HepG2 (cell line): ENCODE results near the gene DDRGK1. TPM values are rescaled to one million over a fixed set of nuclear protein-coding genes. Genes with fewer than 3 reads are reported as not detected.
A peak's percentile ranks its signal among the peaks of the same experiment; 100 is the strongest.

Experiments used
- ATF7-NPFF ChIP-seq: sonication (generic); formaldehyde crosslinking; IDR thresholded peaks from 2 replicates; pipeline ENCODE4 v1.8.1; 2023; ENCODE audit warnings: mild to moderate bottlenecking, low read depth, missing genetic modification reagents, moderate library complexity
- BRCA1 ChIP-seq: sonication (generic); formaldehyde crosslinking; IDR thresholded peaks from 2 replicates; pipeline ENCODE4 v1.4.0; 2020; ENCODE audit warnings: missing genetic modification reagents
- GATAD1 ChIP-seq: IDR thresholded peaks from 2 replicates; pipeline ENCODE4 v1.6.1; 2016; ENCODE audit warnings: missing genetic modification reagents, missing compliant biosample characterization
- HOXA3 ChIP-seq: sonication (generic); formaldehyde crosslinking; IDR thresholded peaks from 2 replicates; pipeline ENCODE4 v1.5.0; 2020; ENCODE audit warnings: missing genetic modification reagents
- KDM5B ChIP-seq: sonication (generic); formaldehyde crosslinking; IDR thresholded peaks from 2 replicates; pipeline ENCODE4 v1.4.0; 2020; ENCODE audit warnings: missing genetic modification reagents, mild to moderate bottlenecking, borderline replicate concordance
- LCORL ChIP-seq, 2 experiments: fragments of 450-650 bp in 1 of 2; sonication (generic) in 1 of 2; formaldehyde crosslinking in 1 of 2; IDR thresholded peaks; 2 replicates each; pipeline versions ENCODE4 v1.5.0 to v1.6.1; 2017 to 2020; ENCODE audit warnings: antibody characterized with exemption in 1 of 2, missing genetic modification reagents in 1 of 2
- MXD1 ChIP-seq: sonication (generic); formaldehyde crosslinking; IDR thresholded peaks from 2 replicates; pipeline ENCODE4 v1.4.0; 2020; ENCODE audit warnings: mild to moderate bottlenecking, missing genetic modification reagents
- SYNCRIP ChIP-seq: fragments of 200-400 bp; formaldehyde crosslinking; IDR thresholded peaks from 2 replicates; pipeline ENCODE4 v1.6.1; 2018; ENCODE audit warnings: mild to moderate bottlenecking, low read depth, low read length; ENCODE audit not compliant: insufficient read depth
- THYN1 ChIP-seq: sonication (generic); formaldehyde crosslinking; IDR thresholded peaks from 2 replicates; pipeline ENCODE4 v1.8.1; 2023; ENCODE audit warnings: low read depth, mild to moderate bottlenecking, moderate library complexity, missing genetic modification reagents, borderline replicate concordance
- U2AF2 ChIP-seq: fragments of 200-400 bp; formaldehyde crosslinking; IDR thresholded peaks from 2 replicates; pipeline ENCODE4 v1.6.1; 2017; ENCODE audit warnings: low read depth, mild to moderate bottlenecking, low read length
- ZFP82 ChIP-seq: sonication (generic); formaldehyde crosslinking; IDR thresholded peaks from 2 replicates; pipeline ENCODE4 v1.5.1; 2020; ENCODE audit warnings: mild to moderate bottlenecking, missing genetic modification reagents, borderline replicate concordance
- ZFP90 ChIP-seq: sonication (generic); formaldehyde crosslinking; IDR thresholded peaks from 2 replicates; pipeline ENCODE4 v1.8.0; 2022; ENCODE audit warnings: missing genetic modification reagents, mild to moderate bottlenecking, inconsistent platforms, borderline replicate concordance
- ZNF354B ChIP-seq: sonication (generic); formaldehyde crosslinking; IDR thresholded peaks from 2 replicates; pipeline ENCODE4 v1.8.0; 2022; ENCODE audit warnings: mild to moderate bottlenecking, missing genetic modification reagents
- ZNF432 ChIP-seq: sonication (generic); formaldehyde crosslinking; IDR thresholded peaks from 2 replicates; pipeline ENCODE4 v1.5.0; 2020; ENCODE audit warnings: missing genetic modification reagents, mild to moderate bottlenecking, borderline replicate concordance
- ZNF501 ChIP-seq: sonication (generic); formaldehyde crosslinking; IDR thresholded peaks from 2 replicates; pipeline ENCODE4 v1.5.1; 2020; ENCODE audit warnings: mild to moderate bottlenecking, moderate library complexity, missing genetic modification reagents
- ZNF589 ChIP-seq: sonication (generic); formaldehyde crosslinking; conservative IDR thresholded peaks from 2 replicates; pipeline ENCODE4 v1.8.0; 2022; ENCODE audit warnings: mild to moderate bottlenecking, moderate library complexity, missing genetic modification reagents
- ZNF724P ChIP-seq: sonication (generic); formaldehyde crosslinking; IDR thresholded peaks from 2 replicates; pipeline ENCODE4 v1.8.0; 2022; ENCODE audit warnings: missing genetic modification reagents, borderline replicate concordance
- ZSCAN25 ChIP-seq: sonication (generic); formaldehyde crosslinking; IDR thresholded peaks from 2 replicates; pipeline ENCODE4 v1.8.0; 2022; ENCODE audit warnings: mild to moderate bottlenecking, missing genetic modification reagents
- polyA plus RNA-seq, 8 experiments: library from polyadenylated mRNA; depleted of rRNA in 3 of 8; stranded (reverse) in 7 of 8; unstranded in 1 of 8; fragments of >200 nt; fragmentation: Illumina TruSeq in 4 of 8; extraction: Trizol in 4 of 8; gene quantifications; 2 replicates each; pipeline versions ENCODE4 v1.2.1 to v1.2.3, GENCODE V29; 2011 to 2016; ENCODE audit warnings: low read depth in 4 of 8, missing spikeins in 1 of 8, mixed read lengths in 1 of 8; ENCODE audit not compliant: insufficient read depth in 1 of 8
- total RNA-seq, 5 experiments: library from RNA; depleted of rRNA; stranded (reverse); fragments of >200 nt; fragmentation: Illumina TruSeq; extraction: Trizol; gene quantifications; 2 replicates each; pipeline ENCODE4 v1.2.3, GENCODE V29; 2016; ENCODE audit warnings: low read depth in 1 of 5
- TF ChIP-seq, protein P1 (sequence below): sonication (generic); formaldehyde crosslinking; IDR thresholded peaks from 2 replicates; pipeline ENCODE4 v1.4.0; 2020; ENCODE audit warnings: missing genetic modification reagents, borderline replicate concordance
- TF ChIP-seq, protein P2 (sequence below): sonication (generic); formaldehyde crosslinking; IDR thresholded peaks from 2 replicates; pipeline ENCODE4 v1.8.1; 2023; ENCODE audit warnings: missing genetic modification reagents, inconsistent platforms, borderline replicate concordance
- TF ChIP-seq, protein P3 (sequence below): sonication (generic); formaldehyde crosslinking; IDR thresholded peaks from 2 replicates; pipeline ENCODE4 v1.8.0; 2022; ENCODE audit warnings: low read depth, missing genetic modification reagents

DDRGK1 gene
- total and polyA plus RNA-seq, 2 of the 13 experiments (the other 11 are each of a cell fraction or from before 2014, with no cell fraction given), result 96.7 to 149 TPM

DNA sequence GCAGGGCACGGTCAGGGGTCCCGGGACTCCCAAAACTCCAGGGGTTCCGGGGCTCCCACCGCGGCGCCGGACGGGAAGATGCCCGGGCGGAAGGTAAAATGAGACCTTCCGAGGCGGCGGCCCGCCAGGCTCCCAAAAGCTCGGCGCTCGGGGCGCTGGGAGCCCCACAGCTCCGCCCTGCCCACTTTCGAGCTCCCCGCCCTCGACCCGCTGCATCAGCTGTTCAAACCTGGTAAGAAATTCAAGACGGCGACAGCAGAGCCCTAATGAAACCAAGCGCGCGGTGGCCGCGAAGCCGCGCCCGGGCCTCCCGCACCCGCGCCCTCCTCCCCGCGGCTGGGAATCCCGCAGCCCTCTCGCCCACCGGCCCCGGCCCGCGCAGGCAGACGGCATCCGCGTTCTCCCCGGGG is 34.1 kb upstream of the DDRGK1 start (continued):
- no peak for TF ChIP-seq ZNF589 (CRISPR knock-in tag)
- TF ChIP-seq, protein P1, sequence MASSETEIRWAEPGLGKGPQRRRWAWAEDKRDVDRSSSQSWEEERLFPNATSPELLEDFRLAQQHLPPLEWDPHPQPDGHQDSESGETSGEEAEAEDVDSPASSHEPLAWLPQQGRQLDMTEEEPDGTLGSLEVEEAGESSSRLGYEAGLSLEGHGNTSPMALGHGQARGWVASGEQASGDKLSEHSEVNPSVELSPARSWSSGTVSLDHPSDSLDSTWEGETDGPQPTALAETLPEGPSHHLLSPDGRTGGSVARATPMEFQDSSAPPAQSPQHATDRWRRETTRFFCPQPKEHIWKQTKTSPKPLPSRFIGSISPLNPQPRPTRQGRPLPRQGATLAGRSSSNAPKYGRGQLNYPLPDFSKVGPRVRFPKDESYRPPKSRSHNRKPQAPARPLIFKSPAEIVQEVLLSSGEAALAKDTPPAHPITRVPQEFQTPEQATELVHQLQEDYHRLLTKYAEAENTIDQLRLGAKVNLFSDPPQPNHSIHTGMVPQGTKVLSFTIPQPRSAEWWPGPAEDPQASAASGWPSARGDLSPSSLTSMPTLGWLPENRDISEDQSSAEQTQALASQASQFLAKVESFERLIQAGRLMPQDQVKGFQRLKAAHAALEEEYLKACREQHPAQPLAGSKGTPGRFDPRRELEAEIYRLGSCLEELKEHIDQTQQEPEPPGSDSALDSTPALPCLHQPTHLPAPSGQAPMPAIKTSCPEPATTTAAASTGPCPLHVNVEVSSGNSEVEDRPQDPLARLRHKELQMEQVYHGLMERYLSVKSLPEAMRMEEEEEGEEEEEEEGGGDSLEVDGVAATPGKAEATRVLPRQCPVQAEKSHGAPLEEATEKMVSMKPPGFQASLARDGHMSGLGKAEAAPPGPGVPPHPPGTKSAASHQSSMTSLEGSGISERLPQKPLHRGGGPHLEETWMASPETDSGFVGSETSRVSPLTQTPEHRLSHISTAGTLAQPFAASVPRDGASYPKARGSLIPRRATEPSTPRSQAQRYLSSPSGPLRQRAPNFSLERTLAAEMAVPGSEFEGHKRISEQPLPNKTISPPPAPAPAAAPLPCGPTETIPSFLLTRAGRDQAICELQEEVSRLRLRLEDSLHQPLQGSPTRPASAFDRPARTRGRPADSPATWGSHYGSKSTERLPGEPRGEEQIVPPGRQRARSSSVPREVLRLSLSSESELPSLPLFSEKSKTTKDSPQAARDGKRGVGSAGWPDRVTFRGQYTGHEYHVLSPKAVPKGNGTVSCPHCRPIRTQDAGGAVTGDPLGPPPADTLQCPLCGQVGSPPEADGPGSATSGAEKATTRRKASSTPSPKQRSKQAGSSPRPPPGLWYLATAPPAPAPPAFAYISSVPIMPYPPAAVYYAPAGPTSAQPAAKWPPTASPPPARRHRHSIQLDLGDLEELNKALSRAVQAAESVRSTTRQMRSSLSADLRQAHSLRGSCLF (CRISPR knock-in tag), result no peak
- TF ChIP-seq ZNF432 (CRISPR knock-in tag), result no peak
- no peak for TF ChIP-seq ZSCAN25 (CRISPR knock-in tag)
- TF ChIP-seq ZNF724P (CRISPR knock-in tag), result peak; percentile 73; the same call in 1 of the 2 replicates
- TF ChIP-seq LCORL (IDR thresholded peaks at IDR 0.05), result no peak
- TF ChIP-seq LCORL (CRISPR knock-in tag; IDR thresholded peaks at IDR 0.05), result no peak; the same call in 1 of the 2 replicates
- TF ChIP-seq, protein P2, sequence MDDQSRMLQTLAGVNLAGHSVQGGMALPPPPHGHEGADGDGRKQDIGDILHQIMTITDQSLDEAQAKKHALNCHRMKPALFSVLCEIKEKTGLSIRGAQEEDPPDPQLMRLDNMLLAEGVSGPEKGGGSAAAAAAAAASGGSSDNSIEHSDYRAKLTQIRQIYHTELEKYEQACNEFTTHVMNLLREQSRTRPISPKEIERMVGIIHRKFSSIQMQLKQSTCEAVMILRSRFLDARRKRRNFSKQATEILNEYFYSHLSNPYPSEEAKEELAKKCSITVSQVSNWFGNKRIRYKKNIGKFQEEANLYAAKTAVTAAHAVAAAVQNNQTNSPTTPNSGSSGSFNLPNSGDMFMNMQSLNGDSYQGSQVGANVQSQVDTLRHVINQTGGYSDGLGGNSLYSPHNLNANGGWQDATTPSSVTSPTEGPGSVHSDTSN, result no peak; the same call in 1 of the 2 replicates
- TF ChIP-seq MXD1 (CRISPR knock-in tag), result peak; percentile 66; the same call in 1 of the 2 replicates
- TF ChIP-seq, protein P3, sequence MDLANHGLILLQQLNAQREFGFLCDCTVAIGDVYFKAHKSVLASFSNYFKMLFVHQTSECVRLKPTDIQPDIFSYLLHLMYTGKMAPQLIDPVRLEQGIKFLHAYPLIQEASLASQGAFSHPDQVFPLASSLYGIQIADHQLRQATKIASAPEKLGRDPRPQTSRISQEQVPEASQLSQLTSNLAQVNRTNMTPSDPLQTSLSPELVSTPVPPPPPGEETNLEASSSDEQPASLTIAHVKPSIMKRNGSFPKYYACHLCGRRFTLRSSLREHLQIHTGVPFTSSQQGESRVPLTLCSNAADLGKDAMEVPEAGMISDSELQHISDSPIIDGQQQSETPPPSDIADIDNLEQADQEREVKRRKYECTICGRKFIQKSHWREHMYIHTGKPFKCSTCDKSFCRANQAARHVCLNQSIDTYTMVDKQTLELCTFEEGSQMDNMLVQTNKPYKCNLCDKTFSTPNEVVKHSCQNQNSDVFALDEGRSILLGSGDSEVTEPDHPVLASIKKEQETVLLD (CRISPR knock-in tag), result no peak
- no peak for TF ChIP-seq ATF7-NPFF (CRISPR knock-in tag)
- no peak for TF ChIP-seq HOXA3 (CRISPR knock-in tag)
- TF ChIP-seq KDM5B, result no peak
- no peak for TF ChIP-seq ZNF501 (CRISPR knock-in tag)
- TF ChIP-seq ZNF354B (CRISPR knock-in tag), result no peak
- no peak for TF ChIP-seq THYN1 (CRISPR knock-in tag)
- TF ChIP-seq ZFP90, result no peak
- TF ChIP-seq GATAD1 (CRISPR knock-in tag), result no peak
- no peak for TF ChIP-seq SYNCRIP
- TF ChIP-seq U2AF2, result no peak
- no peak for TF ChIP-seq BRCA1
- no peak for TF ChIP-seq ZFP82 (CRISPR knock-in tag)
